Endodermal cell (in vitro differentiated cells): ENCODE results near the gene CCDC152. TPM values are rescaled to one million over a fixed set of nuclear protein-coding genes. Genes with fewer than 3 reads are reported as not detected.
"Not testable (repeated sequence)": the region's sequence is repeated elsewhere in the genome, so short reads cannot be mapped to it uniquely, and the experiment has no call there.

ENCODE experiments used
- DNase-seq: peaks from one replicate; pipeline ENCODE4 v3.0.0-alpha.2; 2017
- H3K27ac ChIP-seq: 2 replicates; pipeline ENCODE4 v1.5.1; 2013; ENCODE audit warnings: mild to moderate bottlenecking, low read depth, low read length, moderate library complexity
- H3K27me3 ChIP-seq: 2 replicates; pipeline ENCODE4 v1.6.1; 2013; ENCODE audit warnings: mild to moderate bottlenecking, low read length, moderate library complexity; ENCODE audit not compliant: insufficient read depth, control insufficient read depth, poor library complexity, severe bottlenecking
- H3K36me3 ChIP-seq: 2 replicates; pipeline ENCODE4 v1.7.0; 2013; ENCODE audit warnings: mild to moderate bottlenecking, low read length, moderate library complexity; ENCODE audit not compliant: control insufficient read depth, insufficient read depth
- H3K4me1 ChIP-seq: one replicate; pipeline ENCODE4 v1.7.0; 2013; ENCODE audit warnings: low read length; ENCODE audit not compliant: control insufficient read depth, insufficient read depth
- H3K4me3 ChIP-seq: 2 replicates; pipeline ENCODE4 v1.5.1; 2013; ENCODE audit warnings: mild to moderate bottlenecking, low read length, moderate library complexity
- H3K9ac ChIP-seq: 2 replicates; pipeline ENCODE4 v1.6.1; 2013; ENCODE audit warnings: mild to moderate bottlenecking, low read length, moderate library complexity; ENCODE audit not compliant: poor library complexity, severe bottlenecking; ENCODE audit errors: extremely low read depth
- H3K9me3 ChIP-seq: 2 replicates; pipeline ENCODE4 v1.6.1; 2013; ENCODE audit warnings: mild to moderate bottlenecking, low read length, moderate library complexity; ENCODE audit not compliant: control insufficient read depth
- H3K27ac Mint-ChIP-seq: 2 replicates; pipeline ENCODE4 v1.8.0; 2020; ENCODE audit warnings: mixed read lengths
- H3K27me3 Mint-ChIP-seq: 2 replicates; pipeline ENCODE4 v1.8.0; 2021; ENCODE audit warnings: mild to moderate bottlenecking, mixed read lengths; ENCODE audit not compliant: insufficient read depth
- H3K36me3 Mint-ChIP-seq: 2 replicates; pipeline ENCODE4 v1.8.0; 2020; ENCODE audit warnings: low read depth, mixed read lengths
- H3K4me1 Mint-ChIP-seq: 2 replicates; pipeline ENCODE4 v1.8.0; 2020; ENCODE audit warnings: mixed read lengths
- H3K4me3 Mint-ChIP-seq: 2 replicates; pipeline ENCODE4 v1.8.0; 2020; ENCODE audit warnings: mild to moderate bottlenecking, moderate library complexity, mixed read lengths
- H3K9me3 Mint-ChIP-seq: 2 replicates; pipeline ENCODE4 v1.8.0; 2020; ENCODE audit warnings: mild to moderate bottlenecking, mixed read lengths
- CTCF ChIP-seq: fragments of 200-600 bp; sonication (generic); conservative IDR thresholded peaks from 2 replicates; pipeline ENCODE4 v1.5.0; 2021; ENCODE audit warnings: antibody characterized with exemption, mild to moderate bottlenecking
- WGBS, 2 experiments: methylation state at CpG; one replicate each; pipeline versions ENCODE4 v1.1.5 to v1.1.7; 2013; ENCODE audit warnings: missing lambda C conversion rate in 2 of 2, mixed read lengths in 1 of 2; ENCODE audit not compliant: insufficient coverage in 1 of 2, insufficient read length in 1 of 2; 5-methylcytosine and 5-hydroxymethylcytosine counted together
- total RNA-seq, 2 donors: library from RNA; stranded (reverse); fragmentation: NEBNext Ultra II Directional in 1 of 2; extraction: Animal tissue kit (Norgen Biotek cat#: 25700) in 1 of 2; gene quantifications; 2 replicates in 1 of 2; 3 replicates in 1 of 2; pipeline ENCODE4 v1.2.1, GENCODE V29; 2021

Gene CCDC152
- total RNA-seq, 2 donors from 2014 or later, result 4.7 to 13.9 TPM

- 88 to 93% methylated on average over 2 of the region's 2 CpGs for WGBS, 2 experiments
- DNase-seq, result no peak
- no peaks in the 10 kb centered on the region for H3K27me3 Mint-ChIP-seq
- Histone ChIP-seq H3K9me3 (no peaks in the 10 kb centered on the region), H3K27ac (no peak overlapping the region), H3K27me3 (no peaks in the 10 kb centered on the region), H3K4me1 (no peaks in the 10 kb centered on the region), H3K4me3 (no peak overlapping the region), H3K36me3 (no peaks in the 10 kb centered on the region), H3K9ac (no peak overlapping the region)
- H3K27ac Mint-ChIP-seq, result no peak overlapping the region
- H3K4me1 Mint-ChIP-seq, result no peaks in the 10 kb centered on the region
- no peaks in the 10 kb centered on the region for H3K36me3 Mint-ChIP-seq
- no peaks in the 10 kb centered on the region for H3K9me3 Mint-ChIP-seq
- no peak overlapping the region for H3K4me3 Mint-ChIP-seq
- no peak for TF ChIP-seq CTCF
Measured at GRCh38 chr5:42719034-42719433, 37.6 kb upstream of the CCDC152 start.

- H3K27me3 Mint-ChIP-seq, result no peaks in the 10 kb centered on the region
- H3K9ac ChIP-seq, result no peak overlapping the region
Measured at GRCh38 chr5:42720251-42720650, 36.4 kb upstream of the CCDC152 start.

GRCh38 chr5:42721484-42721883 is 35.1 kb upstream of the CCDC152 start:
- Histone ChIP-seq H3K27me3 (no peaks in the 10 kb centered on the region), H3K9me3 (no peaks in the 10 kb centered on the region), H3K4me3 (no peak overlapping the region), H3K4me1 (no peaks in the 10 kb centered on the region), H3K36me3 (no peaks in the 10 kb centered on the region), H3K27ac (no peak overlapping the region), H3K9ac (no peak overlapping the region)
- no peak for TF ChIP-seq CTCF
- H3K4me3 Mint-ChIP-seq, result no peak overlapping the region
- H3K27ac Mint-ChIP-seq, result no peak overlapping the region
- no peaks in the 10 kb centered on the region for H3K9me3 Mint-ChIP-seq
- no peaks in the 10 kb centered on the region for H3K4me1 Mint-ChIP-seq
- H3K36me3 Mint-ChIP-seq, result no peaks in the 10 kb centered on the region
- no peak for DNase-seq
- H3K27me3 Mint-ChIP-seq, result no peaks in the 10 kb centered on the region

More at GRCh38 chr5:42720251-42720650, 36.4 kb upstream of the CCDC152 start:
- no peak for TF ChIP-seq CTCF
- Histone ChIP-seq H3K27ac (no peak overlapping the region), H3K4me1 (no peaks in the 10 kb centered on the region), H3K9me3 (no peaks in the 10 kb centered on the region), H3K27me3 (no peaks in the 10 kb centered on the region), H3K4me3 (no peak overlapping the region), H3K36me3 (no peaks in the 10 kb centered on the region)
- Mint-ChIP-seq H3K36me3 (no peaks in the 10 kb centered on the region), H3K9me3 (no peaks in the 10 kb centered on the region), H3K27ac (no peak overlapping the region), H3K4me1 (no peaks in the 10 kb centered on the region), H3K4me3 (no peak overlapping the region)
- WGBS, 2 experiments, result 95% methylated on average over 4 to 6 of the region's 6 CpGs
- no peak for DNase-seq

DNA sequence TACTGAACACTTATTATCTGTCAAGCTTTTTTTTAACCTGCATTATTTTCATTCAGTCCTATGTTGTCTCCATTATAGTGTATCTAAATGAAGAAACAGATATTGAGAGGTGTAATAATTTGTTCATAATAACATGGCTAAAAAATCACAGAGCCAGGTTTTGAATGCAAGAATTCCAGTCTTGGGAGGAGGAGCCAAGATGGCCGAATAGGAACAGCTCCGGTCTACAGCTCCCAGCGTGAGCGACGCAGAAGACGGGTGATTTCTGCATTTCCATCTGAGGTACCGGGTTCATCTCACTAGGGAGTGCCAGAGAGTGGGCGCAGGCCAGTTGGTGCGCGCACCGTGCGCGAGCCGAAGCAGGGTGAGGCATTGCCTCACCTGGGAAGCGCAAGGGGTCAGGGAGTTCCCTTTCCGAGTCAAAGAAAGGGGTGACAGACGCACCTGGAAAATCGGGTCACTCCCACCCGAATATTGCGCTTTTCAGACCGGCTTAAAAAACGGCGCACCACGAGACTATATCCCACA is 22.0 kb upstream of the CCDC152 start:
- not testable (repeated sequence) for H3K36me3 Mint-ChIP-seq, H3K27me3 Mint-ChIP-seq, H3K4me1 Mint-ChIP-seq, H3K4me3 ChIP-seq, H3K27ac ChIP-seq, H3K9me3 ChIP-seq, H3K27me3 ChIP-seq, DNase-seq, H3K9ac ChIP-seq, H3K4me1 ChIP-seq, H3K36me3 ChIP-seq
- H3K9me3 Mint-ChIP-seq, result peaks cover 10% of the 10 kb centered on the region
- peak overlapping the region; percentile 44 for H3K4me3 Mint-ChIP-seq
- 95% methylated on average over 14 of the region's 24 CpGs; no CpG with 5 or more reads in 1 of the 2 experiments for WGBS, 2 experiments
- H3K27ac Mint-ChIP-seq, result peak overlapping the region; percentile 48
